Left ventricle myocardium inferior (tissue), 1 donor: Measurements from ENCODE around the gene A1BG. TPM values are rescaled to one million over a fixed set of nuclear protein-coding genes. Genes with fewer than 3 reads are reported as not detected.

Source experiments
- DNase-seq: peaks from one replicate; pipeline ENCODE4 v3.0.0-alpha.2; 2020
- H3K27ac ChIP-seq: fragments of 200-600 bp; replicated peaks from 2 replicates; pipeline ENCODE4 v1.8.0; 2021
- H3K27me3 ChIP-seq: fragments of 200-600 bp; 2 replicates; pipeline ENCODE4 v1.8.0; 2021; ENCODE audit warnings: low read depth
- H3K36me3 ChIP-seq: fragments of 200-600 bp; 2 replicates; pipeline ENCODE4 v1.8.0; 2021
- H3K4me1 ChIP-seq: fragments of 200-600 bp; 2 replicates; pipeline ENCODE4 v1.8.0; 2021
- H3K4me3 ChIP-seq: fragments of 200-600 bp; 2 replicates; pipeline ENCODE4 v1.8.0; 2021; ENCODE audit warnings: mild to moderate bottlenecking, moderate library complexity
- H3K9me3 ChIP-seq: fragments of 200-600 bp; replicated peaks from 2 replicates; pipeline ENCODE4 v1.8.0; 2021
- CTCF ChIP-seq: fragments of 200-600 bp; IDR thresholded peaks from 2 replicates; pipeline ENCODE4 v1.8.0; 2021; ENCODE audit warnings: antibody characterized with exemption, mild to moderate bottlenecking, borderline replicate concordance
- intact Hi-C: fragments of 100-400 bp; cut with micrococcal nuclease; formaldehyde crosslinking; loops from one replicate; pipeline ENCODE4 v1.11.0; 2022
- total RNA-seq: library from RNA; stranded (reverse); fragmentation: NEBNext Ultra II Directional; extraction: Animal tissue kit (Norgen Biotek cat#: 25700); gene quantifications from one replicate; pipeline ENCODE4 v1.2.1, GENCODE V29; 2021
- donor health status: DM: no; HTN: yes; CAD: no; lungs with severe emphysema.

A1BG gene
- total RNA-seq, 1 donor from 2014 or later = 3.7 TPM

GRCh38 chr19:58355908-58356765 lies 2.8 kb upstream of the A1BG start:
- Histone ChIP-seq H3K36me3 (no peaks in the 10 kb centered on the region), H3K9me3 (no peaks in the 10 kb centered on the region), H3K4me3 (peak overlapping the region; percentile 64), H3K4me1 (peaks cover 23% of the 10 kb centered on the region), H3K27ac (peak overlapping the region; percentile 29), H3K27me3 (peaks cover 73% of the 10 kb centered on the region)
- DNase-seq = no peak
- TF ChIP-seq CTCF = no peak
- intact Hi-C loops = no loop called here

GRCh38 chr19:58355215-58355796 lies 2.0 kb upstream of the A1BG start:
- H3K4me3 ChIP-seq = peak overlapping the region; percentile 64
- H3K36me3 ChIP-seq = no peaks in the 10 kb centered on the region
- no peaks in the 10 kb centered on the region for H3K9me3 ChIP-seq
- no peak overlapping the region for H3K27ac ChIP-seq
- peaks cover 81% of the 10 kb centered on the region for H3K27me3 ChIP-seq
- intact Hi-C loops = no loop called here
- DNase-seq = no peak
- TF ChIP-seq CTCF = no peak
- peaks cover 31% of the 10 kb centered on the region for H3K4me1 ChIP-seq

- H3K4me1 ChIP-seq = peaks cover 38% of the 10 kb centered on the region
- no peaks in the 10 kb centered on the region for H3K9me3 ChIP-seq
- intact Hi-C loops = no loop called here
- H3K36me3 ChIP-seq = no peaks in the 10 kb centered on the region
- no peak overlapping the region for H3K27ac ChIP-seq
- H3K4me3 ChIP-seq = no peak overlapping the region
- peaks cover 88% of the 10 kb centered on the region for H3K27me3 ChIP-seq
- TF ChIP-seq CTCF = no peak
- no peak for DNase-seq
Measured at GRCh38 chr19:58354478-58355030, 1.3 kb upstream of the A1BG start.

- H3K27me3 ChIP-seq = peaks cover 95% of the 10 kb centered on the region
- no peak for DNase-seq
Measured at GRCh38 chr19:58353717-58354477, 605 bp upstream of the A1BG start.

More at GRCh38 chr19:58353717-58354477, 605 bp upstream of the A1BG start:
- Histone ChIP-seq H3K9me3 (no peaks in the 10 kb centered on the region), H3K27ac (no peak overlapping the region), H3K4me1 (peaks cover 38% of the 10 kb centered on the region), H3K4me3 (no peak overlapping the region), H3K36me3 (no peaks in the 10 kb centered on the region)
- TF ChIP-seq CTCF = no peak
- intact Hi-C loops = no loop called here
